Prostate gland (tissue), 2 donors: ENCODE measurements around the gene NSD2. TPM values are rescaled to one million over a fixed set of nuclear protein-coding genes. Genes with fewer than 3 reads are reported as not detected.
"Not testable (repeated sequence)": the region's sequence is repeated elsewhere in the genome, so short reads cannot be mapped to it uniquely, and the experiment has no call there.

Experiments
- DNase-seq: peaks from one replicate; pipeline ENCODE4 v3.0.0-alpha.2; 2019; ENCODE audit warnings: low spot score
- H3K27ac ChIP-seq, 2 donors: fragments of 200-600 bp; sonication (generic); 2 replicates each; pipeline ENCODE4 v1.5.1; 2017 to 2019
- H3K27me3 ChIP-seq: fragments of 200-600 bp; sonication (generic); replicated peaks from 2 replicates; pipeline ENCODE4 v1.5.1; 2019; ENCODE audit not compliant: insufficient read depth
- H3K36me3 ChIP-seq, 2 donors: fragments of 200-600 bp; sonication (generic); 1 replicate in 1 of 2; 2 replicates in 1 of 2; pipeline versions ENCODE4 v1.5.1 to v1.8.1; 2017 to 2019
- H3K4me1 ChIP-seq: fragments of 200-600 bp; sonication (generic); replicated peaks from 2 replicates; pipeline ENCODE4 v1.5.1; 2019
- H3K4me3 ChIP-seq, 2 donors: fragments of 200-600 bp; sonication (generic); 2 replicates each; pipeline ENCODE4 v1.5.1; 2017 to 2019
- H3K9me3 ChIP-seq: fragments of 200-600 bp; sonication (generic); 2 replicates; pipeline ENCODE4 v1.5.1; 2017
- POLR2A ChIP-seq: fragments of 450-650 bp; IDR thresholded peaks from one replicate; pipeline ENCODE4 v1.6.1; 2016; ENCODE audit warnings: antibody characterized with exemption, mild to moderate bottlenecking
- POLR2AphosphoS5 ChIP-seq: sonication (generic); formaldehyde crosslinking; IDR thresholded peaks from one replicate; pipeline ENCODE4 v1.6.1; 2017; ENCODE audit warnings: antibody characterized with exemption
- WGBS: methylation state at CpG from one replicate; pipeline ENCODE4 v1.1.5; 2018; 5-methylcytosine and 5-hydroxymethylcytosine counted together
- intact Hi-C: fragments of 100-400 bp; cut with DNase I; formaldehyde crosslinking; loops from one replicate; pipeline ENCODE4 v1.14.2; 2022
- total RNA-seq, 2 donors: library from RNA; depleted of rRNA; stranded (reverse); fragments of >200 nt; gene quantifications; one replicate each; pipeline ENCODE4 v1.1.0, GENCODE V29; 2016
- TF ChIP-seq, protein P1 (sequence below), 4 experiments: fragments of 200-600 bp in 2 of 4; fragments of 450-650 bp in 2 of 4; sonication (generic) in 2 of 4; IDR thresholded peaks; 1 replicate in 3 of 4; 2 replicates in 1 of 4; pipeline ENCODE4 v1.5.1; 2016 to 2019; ENCODE audit warnings: antibody characterized with exemption in 4 of 4, mild to moderate bottlenecking in 2 of 4, moderate library complexity in 2 of 4

The NSD2 gene
- total RNA-seq, 2 donors from 2014 or later: 18.0 to 75.0 TPM

DNA sequence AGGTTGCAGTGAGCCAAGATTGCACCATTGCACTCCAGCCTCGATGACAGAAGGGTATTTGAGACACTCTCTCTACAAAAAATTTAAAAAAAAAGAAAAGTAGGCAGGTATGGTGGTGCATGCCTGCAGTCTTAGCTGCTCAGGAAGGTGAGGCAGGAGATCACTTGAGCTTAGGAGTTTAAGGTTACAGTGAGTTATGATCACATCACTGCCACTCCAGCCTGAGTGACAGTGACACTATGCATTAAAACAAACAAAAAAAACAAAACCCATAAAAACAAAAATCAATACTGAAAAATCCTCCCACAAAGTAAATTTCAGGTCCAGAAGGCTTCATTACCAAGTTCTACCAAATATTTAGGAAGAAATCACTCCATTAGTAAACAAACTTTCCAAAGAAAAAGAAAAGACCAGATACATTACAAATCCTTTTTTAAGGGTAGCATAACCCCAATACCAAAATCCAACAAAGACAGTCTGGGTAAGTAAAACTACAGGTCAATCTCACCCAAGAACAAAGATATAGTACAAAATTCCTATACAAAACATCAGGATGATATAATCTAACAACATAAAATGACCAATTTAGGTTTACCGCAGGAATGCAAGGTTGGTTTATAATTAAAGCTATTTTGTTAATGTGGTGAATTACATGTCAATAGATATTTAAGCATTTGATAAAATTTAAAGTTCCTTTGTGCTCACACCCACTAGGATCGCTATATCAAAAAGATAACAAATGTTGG is 125.8 kb downstream of the NSD2 start:
- Histone ChIP-seq H3K27me3 (no peaks in the 10 kb centered on the region), H3K4me3 (no peak overlapping the region), H3K4me1 (no peaks in the 10 kb centered on the region), H3K9me3 (no peaks in the 10 kb centered on the region), H3K36me3 (no peaks in the 10 kb centered on the region), H3K27ac (no peak overlapping the region)
- intact Hi-C loops: no loop called here
- WGBS: over 99% methylated on average over 3 of the region's 3 CpGs
- no peak for DNase-seq
- TF ChIP-seq, protein P1, sequence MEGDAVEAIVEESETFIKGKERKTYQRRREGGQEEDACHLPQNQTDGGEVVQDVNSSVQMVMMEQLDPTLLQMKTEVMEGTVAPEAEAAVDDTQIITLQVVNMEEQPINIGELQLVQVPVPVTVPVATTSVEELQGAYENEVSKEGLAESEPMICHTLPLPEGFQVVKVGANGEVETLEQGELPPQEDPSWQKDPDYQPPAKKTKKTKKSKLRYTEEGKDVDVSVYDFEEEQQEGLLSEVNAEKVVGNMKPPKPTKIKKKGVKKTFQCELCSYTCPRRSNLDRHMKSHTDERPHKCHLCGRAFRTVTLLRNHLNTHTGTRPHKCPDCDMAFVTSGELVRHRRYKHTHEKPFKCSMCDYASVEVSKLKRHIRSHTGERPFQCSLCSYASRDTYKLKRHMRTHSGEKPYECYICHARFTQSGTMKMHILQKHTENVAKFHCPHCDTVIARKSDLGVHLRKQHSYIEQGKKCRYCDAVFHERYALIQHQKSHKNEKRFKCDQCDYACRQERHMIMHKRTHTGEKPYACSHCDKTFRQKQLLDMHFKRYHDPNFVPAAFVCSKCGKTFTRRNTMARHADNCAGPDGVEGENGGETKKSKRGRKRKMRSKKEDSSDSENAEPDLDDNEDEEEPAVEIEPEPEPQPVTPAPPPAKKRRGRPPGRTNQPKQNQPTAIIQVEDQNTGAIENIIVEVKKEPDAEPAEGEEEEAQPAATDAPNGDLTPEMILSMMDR (IDR thresholded peaks at IDR 0.05): no peak
- TF ChIP-seq POLR2A (no peak), POLR2AphosphoS5 (no peak)

DNA sequence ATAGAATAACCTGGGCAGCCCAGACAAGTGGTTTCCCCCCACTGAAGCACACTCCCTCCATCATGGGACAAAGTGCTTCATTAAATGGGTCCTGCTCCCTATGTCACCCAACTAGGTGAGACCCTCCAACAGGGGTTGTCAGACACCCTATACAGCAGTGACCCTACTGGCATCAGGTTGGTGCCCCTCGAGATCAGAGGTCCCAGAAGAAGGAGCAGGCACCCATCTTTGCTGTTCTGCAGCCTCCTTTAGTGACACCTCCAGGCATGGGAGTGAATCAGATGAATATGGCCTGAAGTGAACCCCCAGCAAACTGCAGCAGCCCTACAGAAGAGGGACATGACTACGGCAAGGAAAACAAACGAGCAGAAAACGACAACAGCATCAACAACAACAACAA is 126.5 kb downstream of the NSD2 start:
- no peak for TF ChIP-seq POLR2AphosphoS5
- TF ChIP-seq POLR2A: no peak
- TF ChIP-seq, protein P1 (IDR thresholded peaks at IDR 0.05): no peak
- intact Hi-C loops: no loop called here
- Histone ChIP-seq H3K27me3 (no peaks in the 10 kb centered on the region), H3K9me3 (no peaks in the 10 kb centered on the region), H3K4me3 (no peak overlapping the region), H3K27ac (no peak overlapping the region), H3K36me3 (no peaks in the 10 kb centered on the region), H3K4me1 (no peaks in the 10 kb centered on the region)
- no peak for DNase-seq
- WGBS: 100% methylated on average over 4 of the region's 4 CpGs

GRCh38 chr4:1998296-1998695 is 127.1 kb downstream of the NSD2 start:
- Histone ChIP-seq H3K36me3 (no peaks in the 10 kb centered on the region), H3K4me3 (no peak overlapping the region), H3K27me3 (no peaks in the 10 kb centered on the region), H3K4me1 (no peaks in the 10 kb centered on the region), H3K27ac (no peak overlapping the region), H3K9me3 (no peaks in the 10 kb centered on the region)
- TF ChIP-seq POLR2AphosphoS5: peak; percentile 42
- TF ChIP-seq, protein P1 (IDR thresholded peaks at IDR 0.05): no peak
- intact Hi-C loops: no loop called here
- 75% methylated on average over 7 of the region's 7 CpGs for WGBS
- no peak for DNase-seq

DNA sequence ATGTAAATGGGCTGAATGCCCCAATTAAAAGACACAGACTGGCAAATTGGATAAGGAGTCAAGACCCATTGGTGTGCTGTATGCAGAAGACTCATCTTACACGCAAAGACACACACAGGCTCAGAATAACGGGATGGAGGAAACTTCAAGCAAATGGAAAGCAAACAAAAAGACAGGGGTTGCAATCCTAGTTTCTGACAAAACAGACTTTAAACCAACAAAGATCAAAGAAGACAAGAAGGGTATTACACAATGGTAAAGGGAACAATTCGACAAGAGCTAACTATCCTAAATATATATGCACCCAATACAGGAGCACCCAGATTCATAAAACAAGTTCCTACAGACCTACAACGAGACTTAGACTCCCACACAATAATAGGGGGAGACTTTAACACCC is 128.1 kb downstream of the NSD2 start:
- intact Hi-C loops, H3K9me3 ChIP-seq, H3K27ac ChIP-seq, H3K4me3 ChIP-seq, H3K27me3 ChIP-seq, H3K4me1 ChIP-seq, DNase-seq, H3K36me3 ChIP-seq: not testable (repeated sequence)
- WGBS: 77% methylated on average over 4 of the region's 4 CpGs

GRCh38 chr4:2003361-2003760 is 132.2 kb downstream of the NSD2 start:
- intact Hi-C loops, H3K4me1 ChIP-seq, H3K27ac ChIP-seq, H3K36me3 ChIP-seq, H3K4me3 ChIP-seq, H3K27me3 ChIP-seq, DNase-seq, H3K9me3 ChIP-seq: not testable (repeated sequence)
- WGBS: 83% methylated on average over 2 of the region's 2 CpGs

DNA sequence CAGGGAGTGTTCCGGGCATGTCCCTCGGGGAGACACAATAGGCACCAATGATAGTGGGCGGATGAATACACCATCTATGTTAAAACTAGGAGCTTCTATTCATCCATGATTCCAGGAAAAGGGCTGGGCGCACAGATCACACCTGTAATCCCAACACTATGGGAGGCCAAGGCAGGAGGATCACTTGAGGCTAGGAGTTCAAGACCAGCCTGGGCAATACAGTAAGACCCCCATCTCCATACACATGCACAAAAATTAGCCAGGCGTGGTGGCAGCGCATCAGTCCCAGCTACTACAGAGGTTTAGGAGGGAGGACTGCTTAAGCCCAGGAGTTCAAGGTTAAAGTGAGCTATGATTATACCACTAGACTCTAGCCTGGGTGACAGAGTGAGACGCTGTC is 135.2 kb downstream of the NSD2 start:
- Histone ChIP-seq H3K4me3 (no peak overlapping the region), H3K36me3 (no peaks in the 10 kb centered on the region), H3K9me3 (no peaks in the 10 kb centered on the region), H3K4me1 (no peaks in the 10 kb centered on the region), H3K27ac (no peak overlapping the region), H3K27me3 (no peaks in the 10 kb centered on the region)
- TF ChIP-seq, protein P1 (IDR thresholded peaks at IDR 0.05): no peak
- TF ChIP-seq POLR2A (no peak), POLR2AphosphoS5 (no peak)
- 92% methylated on average over 7 of the region's 7 CpGs for WGBS
- intact Hi-C loops: no loop called here
- no peak for DNase-seq
